ENCODE data around the gene FOXG1. TPM values are rescaled to one million over a fixed set of nuclear protein-coding genes. Genes with fewer than 3 reads are reported as not detected.

Gene FOXG1
- polyA plus RNA-seq: 6.2 TPM in 1 of 2 replicates, not detected in the other

GRCh38 chr14:28766469-28766955, at the start of gene FOXG1:
FOXG1 (plus strand) TSS chr14:28766787; CDS start chr14:28767280, 493 bp downstream.

Data from Purkinje cell (primary cell).